H1 (cell line): Measurements from ENCODE around the gene COL5A2.

Experiments used
- BRCA1 ChIP-seq: IDR thresholded peaks from 2 replicates; pipeline ENCODE4 v1.6.1; 2012; ENCODE audit warnings: low read depth, low read length, improper control_type of control experiment
- CTCF ChIP-seq, 3 experiments: IDR thresholded peaks; 1 replicate in 2 of 3; 2 replicates in 1 of 3; pipeline versions ENCODE4 v1.5.1 to v1.6.1; 2011; ENCODE audit warnings: low read length in 3 of 3, mild to moderate bottlenecking in 3 of 3, inconsistent platforms in 2 of 3, low read depth in 1 of 3, moderate library complexity in 1 of 3; ENCODE audit not compliant: insufficient read depth in 1 of 3; ENCODE audit errors: control extremely low read depth in 1 of 3
- EP300 ChIP-seq, 2 experiments: IDR thresholded peaks; 1 replicate in 1 of 2; 2 replicates in 1 of 2; pipeline ENCODE4 v1.6.1; 2011 to 2012; ENCODE audit warnings: low read depth in 2 of 2, low read length in 2 of 2, mild to moderate bottlenecking in 2 of 2, borderline replicate concordance in 1 of 2, inconsistent platforms in 1 of 2, moderate library complexity in 1 of 2
- EZH2 ChIP-seq: fragments of 200-600 bp; sonication (generic); IDR thresholded peaks from 2 replicates; pipeline ENCODE4 v1.7.1; 2012; ENCODE audit warnings: low read depth, mild to moderate bottlenecking, moderate library complexity, low read length, inconsistent platforms; ENCODE audit not compliant: severe bottlenecking
- POLR2AphosphoS5 ChIP-seq: IDR thresholded peaks from 2 replicates; pipeline ENCODE4 v1.6.1; 2011; ENCODE audit warnings: low read depth, low read length
- RXRA ChIP-seq: IDR thresholded peaks from 2 replicates; pipeline ENCODE4 v1.6.1; 2011; ENCODE audit warnings: low read depth, mild to moderate bottlenecking, low read length, moderate library complexity; ENCODE audit not compliant: insufficient read depth
- SP4 ChIP-seq: IDR thresholded peaks from 2 replicates; pipeline ENCODE4 v1.6.1; 2012; ENCODE audit warnings: low read length, inconsistent platforms
- ZNF274 ChIP-seq: IDR thresholded peaks from 2 replicates; pipeline ENCODE4 v1.7.0; 2012; ENCODE audit warnings: low read length, borderline replicate concordance; ENCODE audit errors: extremely low read depth
- TF ChIP-seq, protein P1 (sequence below): IDR thresholded peaks from 2 replicates; pipeline ENCODE4 v1.6.1; 2012; ENCODE audit warnings: inconsistent platforms

GRCh38 chr2:189014449-189015138, 165.0 kb downstream of the COL5A2 start:
- TF ChIP-seq CTCF (IDR thresholded peaks at IDR 0.05; ENCODE audit: control extremely low read depth in 1 of 3, insufficient read depth in 1 of 3, low read depth in 1 of 3, low read length in 3 of 3) (no peak), EZH2 (no peak), RXRA (no peak), ZNF274 (no peak), BRCA1 (no peak), SP4 (no peak), EP300 (IDR thresholded peaks at IDR 0.05; ENCODE audit: borderline replicate concordance in 1 of 2, low read depth in 2 of 2, low read length in 2 of 2) (no peak), POLR2AphosphoS5 (no peak)
- TF ChIP-seq, protein P1, sequence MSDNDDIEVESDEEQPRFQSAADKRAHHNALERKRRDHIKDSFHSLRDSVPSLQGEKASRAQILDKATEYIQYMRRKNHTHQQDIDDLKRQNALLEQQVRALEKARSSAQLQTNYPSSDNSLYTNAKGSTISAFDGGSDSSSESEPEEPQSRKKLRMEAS, result no peak
